Trophoblast cell (in vitro differentiated cells and primary cell): ENCODE measurements around the gene C10orf90.

Experiments used
- DNase-seq, 2 donors: peaks; one replicate each; pipeline ENCODE4 v3.0.0-alpha.2; 2016
- H2AFZ ChIP-seq: 2 replicates; pipeline ENCODE4 v1.6.1; 2013; ENCODE audit warnings: low read length, moderate library complexity, mild to moderate bottlenecking; ENCODE audit not compliant: insufficient read depth, poor library complexity
- H2AK5ac ChIP-seq: 2 replicates; pipeline ENCODE4 v1.6.1; 2013; ENCODE audit warnings: mild to moderate bottlenecking, low read length
- H2BK120ac ChIP-seq: 2 replicates; pipeline ENCODE4 v1.6.1; 2013; ENCODE audit warnings: low read length, mild to moderate bottlenecking, moderate library complexity; ENCODE audit not compliant: insufficient read depth, poor library complexity
- H2BK12ac ChIP-seq: 2 replicates; pipeline ENCODE4 v1.6.1; 2013; ENCODE audit warnings: mild to moderate bottlenecking, low read length, moderate library complexity
- H2BK5ac ChIP-seq: 2 replicates; pipeline ENCODE4 v1.6.1; 2013; ENCODE audit warnings: low read length, low read depth, moderate library complexity, mild to moderate bottlenecking; ENCODE audit not compliant: poor library complexity
- H3K14ac ChIP-seq: 2 replicates; pipeline ENCODE4 v1.6.1; 2013; ENCODE audit warnings: mild to moderate bottlenecking, low read length
- H3K18ac ChIP-seq: 2 replicates; pipeline ENCODE4 v1.6.1; 2013; ENCODE audit warnings: mild to moderate bottlenecking, low read length
- H3K23ac ChIP-seq: 2 replicates; pipeline ENCODE4 v1.6.1; 2013; ENCODE audit warnings: low read length
- H3K27ac ChIP-seq: 2 replicates; pipeline ENCODE4 v1.5.1; 2013; ENCODE audit warnings: low read depth, mild to moderate bottlenecking, inconsistent platforms, low read length, moderate library complexity
- H3K27me3 ChIP-seq: 2 replicates; pipeline ENCODE4 v1.6.1; 2013; ENCODE audit warnings: inconsistent platforms, mild to moderate bottlenecking, low read length, moderate library complexity; ENCODE audit not compliant: insufficient read depth
- H3K36me3 ChIP-seq, 2 experiments: 1 replicate in 1 of 2; 2 replicates in 1 of 2; pipeline ENCODE4 v1.6.1; 2013; ENCODE audit warnings: low read length in 2 of 2, mild to moderate bottlenecking in 2 of 2, moderate library complexity in 1 of 2; ENCODE audit not compliant: insufficient read depth in 2 of 2, control insufficient read depth in 1 of 2
- H3K4ac ChIP-seq: 2 replicates; pipeline ENCODE4 v1.6.1; 2013; ENCODE audit warnings: low read depth, mild to moderate bottlenecking, low read length, moderate library complexity
- H3K4me1 ChIP-seq, 2 experiments: 1 replicate in 1 of 2; 2 replicates in 1 of 2; pipeline ENCODE4 v1.6.1; 2013; ENCODE audit warnings: low read length in 2 of 2, mild to moderate bottlenecking in 2 of 2, moderate library complexity in 1 of 2; ENCODE audit not compliant: insufficient read depth in 2 of 2, control insufficient read depth in 1 of 2
- H3K4me2 ChIP-seq: 2 replicates; pipeline ENCODE4 v1.6.1; 2013; ENCODE audit warnings: inconsistent platforms, mild to moderate bottlenecking, low read length, moderate library complexity
- H3K4me3 ChIP-seq: 2 replicates; pipeline ENCODE4 v1.5.1; 2013; ENCODE audit warnings: mild to moderate bottlenecking, low read depth, low read length, inconsistent platforms
- H3K79me1 ChIP-seq: one replicate; pipeline ENCODE4 v1.6.1; 2013; ENCODE audit warnings: low read length
- H3K79me2 ChIP-seq: 2 replicates; pipeline ENCODE4 v1.6.1; 2013; ENCODE audit warnings: low read length, mild to moderate bottlenecking; ENCODE audit not compliant: control insufficient read depth, insufficient read depth, poor library complexity
- H3K9ac ChIP-seq: 2 replicates; pipeline ENCODE4 v1.6.1; 2013; ENCODE audit warnings: mild to moderate bottlenecking, low read length
- H3K9me3 ChIP-seq: 2 replicates; pipeline ENCODE4 v1.6.1; 2013; ENCODE audit warnings: low read depth, mild to moderate bottlenecking, control low read depth, inconsistent platforms, low read length; ENCODE audit not compliant: insufficient read depth
- H4K12ac ChIP-seq: 2 replicates; pipeline ENCODE4 v1.6.1; 2013; ENCODE audit warnings: low read depth, mild to moderate bottlenecking, low read length, moderate library complexity
- H4K8ac ChIP-seq: 2 replicates; pipeline ENCODE4 v1.6.1; 2013; ENCODE audit warnings: low read depth, mild to moderate bottlenecking, low read length, moderate library complexity
- H4K91ac ChIP-seq: one replicate; pipeline ENCODE4 v1.6.1; 2013; ENCODE audit warnings: low read depth, mild to moderate bottlenecking, low read length, moderate library complexity
- WGBS: extraction: QIAGEN DNeasy Blood & Tissue Kit; methylation state at CpG from one replicate; pipeline ENCODE4 v1.1.7; 2013; ENCODE audit warnings: missing lambda C conversion rate; ENCODE audit not compliant: insufficient read length, insufficient coverage; ENCODE audit errors: extremely low coverage; 5-methylcytosine and 5-hydroxymethylcytosine counted together

C10orf90 gene

GRCh38 chr10:126461289-126461940 is 209.1 kb downstream of the C10orf90 start:
- H3K4me3 ChIP-seq = no peak overlapping the region
- H3K36me3 ChIP-seq = no peaks in the 10 kb centered on the region
- H4K91ac ChIP-seq = no peak overlapping the region
- H3K23ac ChIP-seq = no peak overlapping the region
- H2BK120ac ChIP-seq = no peak overlapping the region
- H3K4me2 ChIP-seq = no peak overlapping the region
- H3K9me3 ChIP-seq = peaks cover 5% of the 10 kb centered on the region
- no CpG with 5 or more reads among the region's 14 CpGs for WGBS
- H4K8ac ChIP-seq = no peak overlapping the region
- H3K18ac ChIP-seq = no peak overlapping the region
- no peak overlapping the region for H3K4ac ChIP-seq
- no peak overlapping the region for H2BK5ac ChIP-seq
- no peak for DNase-seq
- no peaks in the 10 kb centered on the region for H3K79me2 ChIP-seq
- no peak overlapping the region for H3K27ac ChIP-seq
- H2AFZ ChIP-seq = no peak overlapping the region
- no peak overlapping the region for H3K9ac ChIP-seq
- no peak overlapping the region for H2BK12ac ChIP-seq
- H3K27me3 ChIP-seq = no peaks in the 10 kb centered on the region
- H4K12ac ChIP-seq = no peak overlapping the region
- H3K79me1 ChIP-seq = no peaks in the 10 kb centered on the region
- H2AK5ac ChIP-seq = no peak overlapping the region
- H3K14ac ChIP-seq = no peak overlapping the region
- H3K4me1 ChIP-seq = peaks cover 3 to 5% of the 10 kb centered on the region in 2 experiments

- WGBS = no CpG with 5 or more reads among the region's 6 CpGs
- Histone ChIP-seq H4K8ac (no peak overlapping the region), H2AK5ac (no peak overlapping the region), H2AFZ (no peak overlapping the region), H3K79me2 (no peaks in the 10 kb centered on the region), H3K9me3 (peaks cover 7% of the 10 kb centered on the region), H3K4me1 (peaks cover 3 to 5% of the 10 kb centered on the region in 2 experiments), H3K36me3 (no peaks in the 10 kb centered on the region), H2BK5ac (no peak overlapping the region), H3K27me3 (no peaks in the 10 kb centered on the region), H2BK12ac (no peak overlapping the region), H3K4me3 (no peak overlapping the region), H3K9ac (no peak overlapping the region), H3K23ac (no peak overlapping the region), H4K91ac (no peak overlapping the region), H4K12ac (no peak overlapping the region), H3K79me1 (no peaks in the 10 kb centered on the region), H3K18ac (no peak overlapping the region), H2BK120ac (no peak overlapping the region), H3K14ac (no peak overlapping the region), H3K4me2 (no peak overlapping the region), H3K4ac (no peak overlapping the region), H3K27ac (no peak overlapping the region)
- peak; percentile 55 to 81 for DNase-seq
These were observed 210.5 kb downstream of the C10orf90 start for GRCh38 chr10:126459878-126460481.

- Histone ChIP-seq H3K27me3 (no peaks in the 10 kb centered on the region), H2BK120ac (no peak overlapping the region), H4K12ac (no peak overlapping the region), H3K18ac (no peak overlapping the region), H3K14ac (no peak overlapping the region), H3K27ac (no peak overlapping the region), H2BK5ac (no peak overlapping the region), H2AFZ (no peak overlapping the region), H3K9ac (no peak overlapping the region), H2BK12ac (no peak overlapping the region), H3K79me1 (no peaks in the 10 kb centered on the region), H3K23ac (no peak overlapping the region), H3K4me2 (no peak overlapping the region), H4K8ac (no peak overlapping the region), H3K36me3 (no peaks in the 10 kb centered on the region), H2AK5ac (no peak overlapping the region), H3K79me2 (no peaks in the 10 kb centered on the region), H3K4ac (no peak overlapping the region), H3K9me3 (peaks cover 7% of the 10 kb centered on the region), H4K91ac (no peak overlapping the region), H3K4me1 (peaks cover 3 to 5% of the 10 kb centered on the region in 2 experiments), H3K4me3 (no peak overlapping the region)
- WGBS = no CpG with 5 or more reads among the region's 20 CpGs
- peak in 1 of 2 donors; percentile 51 for DNase-seq
These were observed 211.3 kb downstream of the C10orf90 start for GRCh38 chr10:126459032-126459831.

GRCh38 chr10:126458466-126458865 is 212.0 kb downstream of the C10orf90 start:
- no peak for DNase-seq
- Histone ChIP-seq H3K18ac (no peak overlapping the region), H3K79me2 (no peaks in the 10 kb centered on the region), H2AFZ (no peak overlapping the region), H3K14ac (no peak overlapping the region), H3K4me3 (no peak overlapping the region), H3K79me1 (no peaks in the 10 kb centered on the region), H3K4me1 (peaks cover 3 to 5% of the 10 kb centered on the region in 2 experiments), H2AK5ac (no peak overlapping the region), H2BK12ac (no peak overlapping the region), H2BK120ac (no peak overlapping the region), H3K9ac (no peak overlapping the region), H4K8ac (no peak overlapping the region), H3K36me3 (no peaks in the 10 kb centered on the region), H3K27me3 (no peaks in the 10 kb centered on the region), H3K27ac (no peak overlapping the region), H2BK5ac (no peak overlapping the region), H4K12ac (no peak overlapping the region), H4K91ac (no peak overlapping the region), H3K4me2 (no peak overlapping the region), H3K23ac (no peak overlapping the region), H3K4ac (no peak overlapping the region), H3K9me3 (peaks cover 7% of the 10 kb centered on the region)
- WGBS = no CpG with 5 or more reads among the region's 1 CpG
